AG10803 (cell line): ENCODE measurements around the gene IVL.

ENCODE experiments used
- DNase-seq: peaks from one replicate; pipeline ENCODE4 v3.0.0; 2010; ENCODE audit warnings: low read depth
- H3K4me3 ChIP-seq: 2 replicates; pipeline ENCODE4 v1.5.1; 2011; ENCODE audit warnings: mild to moderate bottlenecking, low read length, control low read depth
- TF ChIP-seq, protein P1 (sequence below): conservative IDR thresholded peaks from 2 replicates; pipeline ENCODE4 v1.5.1; 2011; ENCODE audit warnings: mild to moderate bottlenecking, low read length, control low read depth, inconsistent platforms

IVL gene

DNA sequence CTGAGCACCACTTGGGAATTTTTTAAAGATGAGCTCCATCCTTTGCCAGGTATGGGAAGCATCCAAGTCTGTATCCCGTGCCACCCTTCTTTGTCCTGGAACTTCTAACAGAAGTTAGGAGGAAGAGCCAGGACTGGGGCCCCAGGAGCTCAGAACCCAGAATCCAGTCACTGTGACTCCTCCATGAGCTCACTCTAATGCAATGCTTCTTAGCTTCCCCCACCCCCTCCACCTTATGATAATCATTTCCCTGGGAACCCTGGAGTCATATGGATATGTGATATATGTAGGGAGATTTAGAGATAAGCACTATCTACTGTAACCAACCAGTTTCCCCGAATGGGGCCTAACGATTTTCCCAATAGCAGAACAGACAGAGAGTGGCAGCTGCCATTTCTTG is 37.9 kb downstream of the IVL start:
- TF ChIP-seq, protein P1, sequence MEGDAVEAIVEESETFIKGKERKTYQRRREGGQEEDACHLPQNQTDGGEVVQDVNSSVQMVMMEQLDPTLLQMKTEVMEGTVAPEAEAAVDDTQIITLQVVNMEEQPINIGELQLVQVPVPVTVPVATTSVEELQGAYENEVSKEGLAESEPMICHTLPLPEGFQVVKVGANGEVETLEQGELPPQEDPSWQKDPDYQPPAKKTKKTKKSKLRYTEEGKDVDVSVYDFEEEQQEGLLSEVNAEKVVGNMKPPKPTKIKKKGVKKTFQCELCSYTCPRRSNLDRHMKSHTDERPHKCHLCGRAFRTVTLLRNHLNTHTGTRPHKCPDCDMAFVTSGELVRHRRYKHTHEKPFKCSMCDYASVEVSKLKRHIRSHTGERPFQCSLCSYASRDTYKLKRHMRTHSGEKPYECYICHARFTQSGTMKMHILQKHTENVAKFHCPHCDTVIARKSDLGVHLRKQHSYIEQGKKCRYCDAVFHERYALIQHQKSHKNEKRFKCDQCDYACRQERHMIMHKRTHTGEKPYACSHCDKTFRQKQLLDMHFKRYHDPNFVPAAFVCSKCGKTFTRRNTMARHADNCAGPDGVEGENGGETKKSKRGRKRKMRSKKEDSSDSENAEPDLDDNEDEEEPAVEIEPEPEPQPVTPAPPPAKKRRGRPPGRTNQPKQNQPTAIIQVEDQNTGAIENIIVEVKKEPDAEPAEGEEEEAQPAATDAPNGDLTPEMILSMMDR = no peak
- no peak overlapping the region for H3K4me3 ChIP-seq
- DNase-seq = no peak

GRCh38 chr1:152946651-152947256 is 38.4 kb downstream of the IVL start, which contains the start of gene SPRR5:
TSS of gene SPRR5 (plus strand) at chr1:152947206. CDS start at chr1:152948555, 1,349 bp downstream.
- no peak for DNase-seq
- no peak within 1 kb of the TSS for H3K4me3 ChIP-seq
- TF ChIP-seq, protein P1 = no peak

DNA sequence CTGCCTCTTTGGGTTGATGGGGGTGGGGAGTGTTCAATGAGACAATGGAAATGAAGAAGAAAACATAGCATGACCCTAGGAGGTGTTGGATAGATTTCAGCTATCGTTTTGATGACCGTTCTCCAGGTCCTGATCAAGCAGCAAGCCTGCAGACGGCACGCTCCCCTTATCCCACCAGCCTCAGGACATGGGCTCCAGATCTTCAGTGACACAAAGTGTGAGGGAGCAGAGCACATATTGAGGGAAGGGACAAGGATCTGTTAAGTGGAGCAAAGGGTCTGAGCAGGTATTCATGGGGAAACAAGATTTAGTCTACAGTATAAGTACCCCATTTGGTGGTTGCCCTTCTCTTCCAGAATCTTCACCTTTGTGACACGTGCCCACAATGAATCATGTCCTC is 43.4 kb downstream of the IVL start:
- TF ChIP-seq, protein P1 = no peak
- H3K4me3 ChIP-seq = no peak overlapping the region

GRCh38 chr1:152953761-152954160 is 45.4 kb downstream of the IVL start:
- TF ChIP-seq, protein P1 = no peak
- no peak for DNase-seq
- no peak overlapping the region for H3K4me3 ChIP-seq

More for the DNA sequence above, 43.4 kb downstream of the IVL start:
- DNase-seq = no peak

DNA sequence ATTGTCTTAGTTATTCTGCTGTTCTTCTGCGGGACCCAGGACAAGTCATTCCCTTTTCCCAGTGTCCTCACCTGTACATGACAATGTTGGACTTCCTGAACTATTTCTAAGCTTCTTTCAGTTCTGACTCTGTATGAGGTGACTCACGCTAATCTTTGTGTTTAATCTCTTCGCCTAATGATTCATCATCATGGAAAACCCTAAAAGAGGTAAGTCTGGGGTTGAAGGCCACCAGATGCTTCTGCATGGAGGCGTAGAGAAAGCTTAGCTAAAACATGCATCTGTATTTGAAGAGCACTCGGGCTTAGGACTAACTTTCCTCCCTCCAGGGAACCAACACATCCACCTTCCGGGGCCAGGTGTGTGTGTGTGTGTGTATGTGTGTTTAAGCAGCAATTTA is 46.1 kb downstream of the IVL start:
- DNase-seq = no peak
- TF ChIP-seq, protein P1 = no peak
- H3K4me3 ChIP-seq = no peak overlapping the region

DNA sequence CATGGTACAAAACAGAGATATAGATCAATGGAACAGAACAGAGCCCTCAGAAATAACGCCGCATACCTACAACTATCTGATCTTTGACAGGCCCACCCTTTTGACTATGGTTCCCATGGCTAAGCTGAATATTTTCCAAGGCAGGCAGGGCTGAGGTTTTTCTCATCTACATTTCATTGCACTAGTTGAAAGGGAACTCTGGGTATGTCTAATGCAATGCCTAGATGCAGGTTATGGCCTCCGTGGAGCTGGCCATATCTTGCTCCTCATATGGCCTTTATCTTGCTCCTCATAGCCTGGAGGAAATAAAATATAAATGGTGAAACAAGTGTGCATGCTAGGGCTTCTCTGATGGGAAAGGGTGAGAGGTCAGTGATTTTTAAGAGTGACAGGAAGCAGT is 49.2 kb downstream of the IVL start:
- TF ChIP-seq, protein P1 = no peak
- H3K4me3 ChIP-seq = no peak overlapping the region
- DNase-seq = no peak

DNA sequence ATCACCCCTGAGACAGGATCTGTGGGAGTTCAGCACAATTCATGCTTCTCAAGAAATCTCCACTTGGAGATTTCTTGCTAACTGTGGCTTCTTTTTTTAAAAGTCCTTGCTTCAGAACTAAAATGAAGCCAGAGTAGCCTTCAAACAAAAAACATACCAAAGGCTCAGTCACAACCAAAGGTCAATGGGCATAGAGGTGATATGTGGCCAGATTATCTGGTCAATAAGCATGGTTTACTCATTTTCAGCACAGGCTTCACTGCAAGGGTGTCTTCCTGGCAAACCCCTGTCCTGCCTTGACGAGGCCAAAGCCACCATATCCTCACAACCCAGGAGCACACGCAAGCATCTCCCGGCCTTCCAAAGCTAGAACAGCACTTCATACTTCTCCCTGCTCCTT is 50.9 kb downstream of the IVL start:
- no peak for DNase-seq
- TF ChIP-seq, protein P1 = no peak
- no peak overlapping the region for H3K4me3 ChIP-seq
